SK-N-SH treated with all-trans-retinoic acid at 6 μM for 48 hours (cell line): ENCODE data around the gene SH3PXD2B.

Source experiments
- ATAC-seq: fragments of 200-7000 bp; cut with Tn5 transposase; 3 replicates; pipeline ENCODE4 v1.9.1; 2020; ENCODE audit warnings: mild to moderate bottlenecking, moderate library complexity
- ARNTL ChIP-seq: fragments of 450-650 bp; formaldehyde crosslinking; IDR thresholded peaks from 2 replicates; pipeline ENCODE4 v1.5.0; 2020; ENCODE audit warnings: low read depth, mild to moderate bottlenecking, moderate library complexity, borderline replicate concordance
- BACH2 ChIP-seq: fragments of 250-450 bp; sonication (Bioruptor Pico); IDR thresholded peaks from 2 replicates; pipeline ENCODE4 v1.9.0; 2021; ENCODE audit warnings: mild to moderate bottlenecking, borderline replicate concordance
- CREB5 ChIP-seq: fragments of 250-450 bp; sonication (Bioruptor Pico); IDR thresholded peaks from 2 replicates; pipeline ENCODE4 v1.5.1; 2020; ENCODE audit warnings: low read depth, mild to moderate bottlenecking, moderate library complexity
- CSDC2 ChIP-seq: fragments of 250-450 bp; sonication (Bioruptor Pico); IDR thresholded peaks from 2 replicates; pipeline ENCODE4 v1.5.0; 2020; ENCODE audit warnings: mild to moderate bottlenecking, moderate library complexity
- CSRNP3 ChIP-seq: fragments of 250-450 bp; sonication (Bioruptor Pico); IDR thresholded peaks from 2 replicates; pipeline ENCODE4 v1.5.1; 2021; ENCODE audit warnings: mild to moderate bottlenecking, moderate library complexity
- ESRRG ChIP-seq: fragments of 250-450 bp; sonication (Bioruptor Pico); IDR thresholded peaks from 2 replicates; pipeline ENCODE4 v1.6.1; 2021; ENCODE audit warnings: mild to moderate bottlenecking
- GLIS3 ChIP-seq: fragments of 250-450 bp; sonication (Bioruptor Pico); IDR thresholded peaks from 2 replicates; pipeline ENCODE4 v1.5.0; 2020; ENCODE audit warnings: mild to moderate bottlenecking, moderate library complexity
- ISL1 ChIP-seq: fragments of 250-450 bp; sonication (Bioruptor Pico); IDR thresholded peaks from 2 replicates; pipeline ENCODE4 v2.1.2; 2022; ENCODE audit warnings: mild to moderate bottlenecking, moderate library complexity
- OSR1 ChIP-seq: fragments of 250-450 bp; sonication (Bioruptor Pico); IDR thresholded peaks from 2 replicates; pipeline ENCODE4 v1.8.0; 2022; ENCODE audit warnings: moderate library complexity, mild to moderate bottlenecking, inconsistent platforms
- PATZ1 ChIP-seq: fragments of 250-450 bp; sonication (Bioruptor Pico); IDR thresholded peaks from 2 replicates; pipeline ENCODE4 v1.8.0; 2020; ENCODE audit warnings: mild to moderate bottlenecking, moderate library complexity, borderline replicate concordance
- POU6F1 ChIP-seq: fragments of 250-450 bp; sonication (Bioruptor Pico); IDR thresholded peaks from 2 replicates; pipeline ENCODE4 v1.8.0; 2021; ENCODE audit warnings: low read depth, mild to moderate bottlenecking, moderate library complexity, borderline replicate concordance
- PPARA ChIP-seq: fragments of 250-450 bp; sonication (Bioruptor Pico); IDR thresholded peaks from 2 replicates; pipeline ENCODE4 v1.5.0; 2020; ENCODE audit warnings: mild to moderate bottlenecking, borderline replicate concordance
- SNAI2 ChIP-seq: fragments of 250-450 bp; sonication (Bioruptor Pico); IDR thresholded peaks from 2 replicates; pipeline ENCODE4 v1.5.0; 2020; ENCODE audit warnings: mild to moderate bottlenecking, moderate library complexity
- TCF4 ChIP-seq: fragments of 250-450 bp; sonication (Bioruptor Pico); IDR thresholded peaks from 2 replicates; pipeline ENCODE4 v1.8.0; 2021; ENCODE audit warnings: mild to moderate bottlenecking, moderate library complexity, borderline replicate concordance
- TOX ChIP-seq: fragments of 250-450 bp; sonication (Bioruptor Pico); IDR thresholded peaks from 2 replicates; pipeline ENCODE4 v1.8.0; 2021; ENCODE audit warnings: mild to moderate bottlenecking, moderate library complexity, borderline replicate concordance
- ZC3H10 ChIP-seq: fragments of 250-450 bp; sonication (Bioruptor Pico); IDR thresholded peaks from 2 replicates; pipeline ENCODE4 v1.5.1; 2021; ENCODE audit warnings: mild to moderate bottlenecking, moderate library complexity
- ZFP3 ChIP-seq: fragments of 250-450 bp; sonication (Bioruptor Pico); IDR thresholded peaks from 2 replicates; pipeline ENCODE4 v1.5.0; 2020; ENCODE audit warnings: mild to moderate bottlenecking, moderate library complexity
- ZFP30 ChIP-seq: fragments of 450-650 bp; formaldehyde crosslinking; IDR thresholded peaks from 2 replicates; pipeline ENCODE4 v1.5.0; 2022; ENCODE audit warnings: mild to moderate bottlenecking, moderate library complexity
- ZNF565 ChIP-seq: fragments of 450-650 bp; formaldehyde crosslinking; conservative IDR thresholded peaks from 2 replicates; pipeline ENCODE4 v1.5.0; 2020; ENCODE audit warnings: low read depth, mild to moderate bottlenecking, moderate library complexity
- ZNF70 ChIP-seq: fragments of 450-650 bp; formaldehyde crosslinking; IDR thresholded peaks from 2 replicates; pipeline ENCODE4 v1.5.0; 2020; ENCODE audit warnings: mild to moderate bottlenecking, moderate library complexity

SH3PXD2B gene

GRCh38 chr5:172493906-172494305 lies 39.6 kb upstream of the SH3PXD2B start:
- TF ChIP-seq ZFP3 (CRISPR knock-in tag) (no peak), CSRNP3 (CRISPR knock-in tag) (no peak), CREB5 (CRISPR knock-in tag) (no peak), ZC3H10 (no peak)
- ATAC-seq, result no peak

- ATAC-seq, result no peak
- no peak for TF ChIP-seq TOX (CRISPR knock-in tag)
- TF ChIP-seq ZC3H10, result no peak
- TF ChIP-seq OSR1 (CRISPR knock-in tag), result no peak
Observed at GRCh38 chr5:172493461-172493860, 39.1 kb upstream of the SH3PXD2B start.

GRCh38 chr5:172493002-172493401 lies 38.7 kb upstream of the SH3PXD2B start:
- no peak for ATAC-seq
- TF ChIP-seq ZFP3 (CRISPR knock-in tag) (no peak), CSRNP3 (CRISPR knock-in tag) (no peak), ISL1 (CRISPR knock-in tag) (no peak), ESRRG (CRISPR knock-in tag) (no peak), POU6F1 (CRISPR knock-in tag) (no peak), ZFP30 (no peak), BACH2 (CRISPR knock-in tag) (no peak), ZNF565 (CRISPR knock-in tag) (no peak), GLIS3 (no peak), OSR1 (CRISPR knock-in tag) (no peak), SNAI2 (no peak), ARNTL (CRISPR knock-in tag) (no peak), PPARA (CRISPR knock-in tag) (no peak), CREB5 (CRISPR knock-in tag) (no peak), ZNF70 (CRISPR knock-in tag) (no peak), CSDC2 (CRISPR knock-in tag) (no peak)

- ATAC-seq, result no peak
- TF ChIP-seq ISL1 (CRISPR knock-in tag) (no peak), OSR1 (CRISPR knock-in tag) (no peak), ESRRG (CRISPR knock-in tag) (no peak), GLIS3 (no peak), PPARA (CRISPR knock-in tag) (no peak), POU6F1 (CRISPR knock-in tag) (no peak), TCF4 (CRISPR knock-in tag) (no peak), ZNF565 (CRISPR knock-in tag) (no peak), CSRNP3 (CRISPR knock-in tag) (no peak), PATZ1 (CRISPR knock-in tag) (no peak), ZFP3 (CRISPR knock-in tag) (no peak), BACH2 (CRISPR knock-in tag) (no peak), SNAI2 (no peak)
Observed at GRCh38 chr5:172492097-172492840, 37.9 kb upstream of the SH3PXD2B start.
